GM21390 (cell line): ENCODE results near the gene AGBL4.

Source experiments
- ATAC-seq: cut with Tn5 transposase; IDR thresholded peaks from one replicate; pipeline ENCODE4 v1.9.1; 2021; ENCODE audit not compliant: unreplicated experiment

AGBL4 gene

DNA sequence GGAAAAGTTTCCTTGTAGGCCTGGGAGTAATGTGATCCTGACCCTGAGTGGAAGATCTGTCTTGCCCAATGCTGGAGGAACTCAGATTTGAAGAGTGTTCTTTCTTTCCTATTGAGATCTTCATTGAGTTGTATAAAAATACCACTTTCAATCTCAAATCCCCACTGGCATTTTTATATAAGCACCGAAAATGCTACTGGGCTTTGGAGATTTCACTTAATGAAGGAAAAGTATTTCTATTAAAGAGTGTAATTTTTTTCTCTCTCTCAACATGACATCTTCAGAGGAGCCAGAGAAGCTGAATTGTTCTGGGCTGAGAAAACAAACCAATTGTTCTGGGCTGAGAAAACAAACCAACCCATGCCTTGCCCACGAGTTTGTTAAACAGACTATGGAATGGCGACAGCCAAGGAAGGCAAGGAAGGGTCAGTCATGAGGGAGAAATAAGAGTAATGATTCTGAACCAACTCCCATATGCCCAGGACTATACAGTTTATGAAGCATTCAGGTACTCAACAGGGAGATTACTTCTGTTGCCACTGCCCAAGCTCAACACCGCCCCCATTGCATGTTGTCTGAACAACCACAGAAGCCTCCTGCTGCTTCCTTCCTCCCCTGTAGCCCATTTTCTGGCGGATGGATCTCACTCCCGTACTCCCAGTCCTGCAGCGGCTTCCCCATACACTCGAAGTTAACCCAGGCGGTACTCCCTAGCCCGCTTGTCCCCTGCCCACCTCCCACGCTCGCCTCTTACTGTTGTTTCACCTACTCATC lies 1350.2 kb downstream of the AGBL4 start:
- ATAC-seq: no peak

DNA sequence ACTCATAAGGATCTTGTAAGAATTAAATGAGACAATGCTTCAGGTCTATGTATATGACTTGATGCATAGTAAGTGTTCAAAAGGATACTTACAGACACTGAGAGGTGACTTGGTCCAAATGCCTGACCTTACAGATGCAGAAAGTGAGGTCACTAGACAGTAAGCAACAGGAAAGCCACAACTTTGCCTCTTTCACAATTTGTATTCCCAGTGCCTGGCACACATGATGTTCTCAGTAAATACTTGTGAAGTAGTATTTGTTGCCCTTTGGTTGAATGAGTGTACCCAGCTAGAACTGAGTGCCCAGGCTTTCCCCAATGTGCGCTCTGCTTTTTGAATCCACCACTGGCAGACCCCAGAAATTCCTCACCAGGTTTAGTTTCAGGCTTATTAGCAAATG lies 1352.2 kb downstream of the AGBL4 start:
- no peak for ATAC-seq

DNA sequence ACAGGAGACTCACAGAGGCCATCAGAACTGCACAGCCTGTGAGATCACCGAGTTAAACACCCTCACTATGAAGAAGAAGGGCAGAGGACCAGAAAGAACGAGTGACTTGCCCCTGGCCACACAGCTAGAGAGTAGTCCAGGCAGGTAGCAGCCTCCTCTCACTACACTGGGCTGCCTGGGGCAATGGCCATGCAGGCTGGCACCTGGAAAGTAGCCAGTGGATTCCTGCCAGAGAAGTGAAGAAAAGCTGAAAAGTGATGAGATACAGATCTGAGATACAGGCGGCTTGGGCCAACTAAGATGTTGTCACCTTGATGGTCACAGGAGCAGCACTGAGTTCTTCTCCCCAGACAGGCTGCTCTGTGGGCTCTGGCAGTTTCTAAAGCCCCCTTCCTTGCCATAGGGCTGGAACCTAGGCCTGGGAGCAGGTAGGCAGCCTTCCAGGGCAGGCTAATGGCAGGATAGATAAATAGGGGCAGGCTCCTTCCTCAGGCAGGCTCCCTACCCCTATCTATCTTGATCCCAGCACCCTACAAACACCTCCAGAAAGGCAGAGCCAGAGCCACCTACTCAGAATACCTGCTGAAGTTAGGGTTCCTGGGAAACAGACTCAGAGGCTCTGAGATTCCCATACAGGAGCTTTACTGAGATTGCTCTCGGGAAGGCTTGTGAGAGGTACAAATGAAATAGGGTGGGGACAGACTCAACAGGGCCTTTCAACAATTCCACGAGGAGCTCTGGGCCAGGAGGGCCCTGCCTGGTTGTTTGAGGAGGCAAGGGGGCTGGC lies 1353.3 kb downstream of the AGBL4 start:
- no peak for ATAC-seq

DNA sequence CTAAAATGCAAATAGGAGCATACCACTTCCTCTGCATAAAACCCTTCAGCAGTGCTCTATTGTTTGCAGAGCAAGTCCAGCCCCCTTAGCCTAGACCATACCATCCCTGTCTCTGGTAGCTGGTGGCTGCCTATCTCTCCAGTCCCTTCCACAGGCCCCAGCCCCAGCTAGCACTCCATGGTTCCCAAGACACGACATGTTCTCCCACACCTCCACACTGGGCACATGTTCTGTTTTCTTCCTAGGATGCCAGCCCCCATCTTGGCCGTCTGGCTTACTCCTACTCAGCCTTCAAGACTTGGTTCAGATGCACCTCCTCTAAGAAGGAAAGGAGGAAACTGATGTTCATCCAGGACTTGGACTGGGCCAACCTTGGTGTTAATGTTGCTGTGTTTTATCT lies 1355.4 kb downstream of the AGBL4 start:
- ATAC-seq: no peak

DNA sequence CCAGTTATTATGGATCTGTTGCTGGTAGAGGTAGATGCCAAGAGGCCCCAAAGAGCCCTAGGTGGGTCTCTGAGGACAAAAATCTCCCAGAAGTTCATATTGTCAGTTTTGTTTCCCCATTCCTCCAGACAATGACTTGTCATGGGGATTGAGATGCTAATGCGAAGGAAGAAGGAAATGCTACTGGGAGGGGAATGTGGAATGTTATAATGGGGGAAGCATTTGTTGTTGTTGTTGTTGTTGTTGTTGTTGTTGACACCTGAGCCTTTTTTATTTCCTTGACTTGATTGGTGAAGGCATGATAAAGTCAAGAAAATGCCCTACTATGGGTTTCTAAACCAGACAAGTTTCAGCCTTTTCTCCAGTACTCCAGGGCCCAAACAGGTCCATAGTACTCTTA lies 1356.0 kb downstream of the AGBL4 start:
- no peak for ATAC-seq

DNA sequence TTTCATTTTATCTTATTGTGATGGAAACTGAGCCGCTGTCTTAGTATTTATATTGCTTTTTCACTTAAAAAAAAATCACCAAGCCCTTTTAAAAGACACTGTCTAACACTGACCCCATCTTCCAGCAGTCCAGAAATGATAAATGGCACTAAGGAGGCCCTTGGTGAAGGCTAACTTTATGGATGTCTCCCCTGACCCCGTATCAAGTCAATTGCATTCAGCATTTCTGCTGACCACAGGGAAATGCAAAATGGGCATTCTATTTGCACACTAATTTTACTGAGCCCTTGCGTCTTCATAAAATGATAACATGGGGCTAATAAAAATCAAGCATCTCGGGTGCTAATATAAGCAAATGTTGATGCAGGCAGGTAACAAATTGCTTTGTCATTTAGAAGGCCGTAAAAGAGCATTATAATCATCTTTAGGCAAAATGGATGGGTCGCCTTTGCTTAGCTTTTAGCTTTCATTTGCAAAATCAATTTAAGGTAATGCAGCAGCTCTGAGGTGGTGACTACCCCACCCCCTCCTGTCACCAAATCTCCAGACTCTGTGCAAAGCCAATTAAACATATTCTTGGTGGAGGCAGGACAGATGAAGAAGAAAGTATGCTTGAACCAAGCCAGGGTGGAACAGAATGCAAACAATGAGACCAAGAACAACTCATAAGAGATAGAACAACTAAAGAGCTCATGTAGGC lies 1357.9 kb downstream of the AGBL4 start:
- no peak for ATAC-seq

DNA sequence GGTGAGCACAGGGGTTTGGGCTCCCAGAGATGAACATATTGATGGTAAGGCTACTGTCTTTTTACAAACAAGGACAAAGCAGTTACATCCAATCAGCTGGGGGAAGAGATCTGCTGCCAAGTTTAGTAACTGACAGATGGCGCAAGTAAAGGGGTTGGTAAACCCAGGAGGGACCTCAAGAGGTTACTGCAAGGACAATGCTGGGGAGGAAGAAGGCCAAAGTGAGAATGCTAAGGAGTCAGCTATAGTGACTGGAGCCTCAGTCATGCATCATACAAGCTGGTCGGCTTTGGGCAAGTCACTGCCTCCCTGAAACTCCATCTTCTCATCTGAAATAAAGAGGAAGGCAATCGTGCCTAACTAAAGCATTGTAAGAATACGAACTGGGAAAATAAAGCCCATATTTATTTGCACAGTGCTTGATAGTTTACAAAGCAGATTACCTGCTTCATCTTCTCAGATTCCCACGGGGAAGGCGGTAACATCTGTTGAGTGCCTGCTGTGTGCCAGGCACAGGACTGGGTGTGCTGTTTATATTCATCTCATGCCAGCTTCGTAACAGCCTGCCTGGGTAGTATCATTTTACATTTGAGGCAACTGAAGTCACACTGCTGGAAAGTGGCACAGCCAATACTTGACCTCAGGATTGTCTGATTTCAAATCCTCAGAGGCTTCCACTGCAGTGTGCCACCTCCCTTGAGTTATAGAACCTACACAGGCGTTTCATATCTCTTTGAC lies 1361.9 kb downstream of the AGBL4 start:
- no peak for ATAC-seq

DNA sequence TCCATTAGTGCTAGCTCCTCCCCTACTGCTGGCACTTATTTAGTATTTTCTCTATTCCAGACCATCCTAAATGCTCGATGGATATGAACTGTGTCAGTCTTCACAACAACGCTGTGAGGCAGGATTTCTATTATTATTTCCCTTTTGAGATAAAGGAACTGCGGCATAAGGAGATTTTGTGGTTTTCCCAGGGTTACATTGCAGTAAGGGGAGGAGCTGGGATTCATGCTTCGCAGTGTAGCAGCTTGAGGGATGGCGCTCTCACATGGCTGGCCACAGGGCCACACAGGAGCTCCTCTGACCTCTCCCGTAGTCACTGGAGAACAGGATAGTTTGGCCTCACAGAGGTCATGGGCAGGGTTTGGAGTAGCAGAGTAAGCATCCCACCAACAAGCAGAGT lies 1364.0 kb downstream of the AGBL4 start:
- no peak for ATAC-seq

DNA sequence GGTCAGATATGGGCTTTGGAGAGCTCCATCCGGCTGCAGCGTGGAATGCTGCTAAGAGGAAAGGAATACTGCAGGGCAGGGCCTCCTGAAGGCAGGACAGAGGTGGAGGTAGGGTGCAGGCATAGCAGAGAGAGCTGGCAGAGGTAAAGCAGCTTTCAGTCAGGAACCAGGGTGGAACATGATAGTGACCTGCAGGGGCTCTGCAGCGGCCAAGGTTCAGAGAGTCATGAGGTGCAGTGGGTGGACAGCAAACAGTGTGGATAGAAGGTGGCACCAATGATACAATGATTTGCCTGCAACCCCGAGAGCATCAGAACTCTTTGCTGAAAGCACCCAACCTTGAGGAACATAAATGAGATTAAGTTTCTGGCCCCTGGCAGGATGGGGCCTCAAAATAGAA lies 1366.3 kb downstream of the AGBL4 start:
- no peak for ATAC-seq

DNA sequence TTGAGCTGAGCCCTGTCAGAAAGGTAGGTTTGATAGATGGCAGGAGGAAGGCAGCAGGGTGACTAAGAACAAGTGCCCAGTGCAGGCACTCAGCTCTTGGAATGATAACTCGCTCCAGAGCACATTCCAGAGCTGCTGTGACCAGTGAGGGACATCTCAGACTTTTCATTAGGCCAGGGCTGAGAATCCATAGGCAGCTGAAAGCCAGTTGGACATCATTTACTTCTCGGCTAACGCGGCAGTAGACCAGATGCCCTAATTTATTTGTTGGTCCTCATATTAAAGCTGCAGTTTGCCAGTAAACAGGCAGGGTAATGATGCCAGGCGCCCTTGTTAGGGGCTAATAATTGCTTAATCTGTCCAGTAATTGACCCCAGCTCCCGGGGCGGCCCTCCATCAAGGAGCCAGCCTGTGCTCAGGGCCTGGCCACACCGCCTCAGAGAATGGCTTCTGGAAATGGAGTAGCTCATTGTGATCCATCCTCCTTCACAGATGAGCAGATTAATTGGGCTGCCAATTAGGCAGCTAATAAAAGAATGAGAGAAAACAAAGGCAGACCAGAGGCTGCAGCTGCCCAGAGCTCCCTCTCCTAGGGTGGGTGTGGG lies 1369.0 kb downstream of the AGBL4 start:
- no peak for ATAC-seq

DNA sequence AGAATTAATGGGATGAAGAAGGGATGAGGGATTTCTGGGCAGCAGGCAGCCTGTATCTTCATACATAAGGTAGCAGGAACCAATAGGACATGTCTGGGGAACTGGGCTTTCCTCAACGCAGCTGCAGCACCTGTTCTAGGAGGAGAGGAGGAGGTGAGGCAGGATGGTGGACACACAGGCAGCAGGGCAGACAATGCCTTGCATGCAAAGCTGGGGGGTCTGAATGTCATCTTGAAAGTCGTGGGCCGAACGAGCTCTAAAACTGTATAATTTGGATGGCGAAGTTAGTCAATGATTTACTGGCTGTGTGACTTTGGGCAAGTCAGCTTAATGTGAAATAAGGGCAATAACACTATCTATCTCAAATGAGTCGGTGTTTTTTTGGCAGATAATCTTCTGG lies 1371.4 kb downstream of the AGBL4 start:
- no peak for ATAC-seq

DNA sequence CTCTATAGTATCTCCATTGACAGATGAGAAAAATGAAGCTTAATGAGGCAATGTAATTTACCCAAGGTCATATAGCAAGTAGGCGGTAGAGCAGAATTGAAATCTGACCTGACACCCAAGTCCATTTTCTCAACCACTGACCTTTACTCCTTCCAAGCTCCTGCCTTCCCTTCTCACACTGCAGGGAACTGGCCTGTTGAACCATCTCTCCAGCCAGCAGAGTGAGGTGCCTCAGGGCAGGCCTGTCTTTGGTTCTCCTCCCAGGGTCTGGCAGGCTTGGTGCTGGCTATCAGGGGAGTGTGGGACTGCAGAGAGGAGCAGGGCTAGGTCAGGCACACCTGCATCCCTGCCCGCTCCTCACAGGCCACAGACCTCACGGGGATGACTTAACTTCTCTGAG lies 1373.9 kb downstream of the AGBL4 start:
- ATAC-seq: no peak

DNA sequence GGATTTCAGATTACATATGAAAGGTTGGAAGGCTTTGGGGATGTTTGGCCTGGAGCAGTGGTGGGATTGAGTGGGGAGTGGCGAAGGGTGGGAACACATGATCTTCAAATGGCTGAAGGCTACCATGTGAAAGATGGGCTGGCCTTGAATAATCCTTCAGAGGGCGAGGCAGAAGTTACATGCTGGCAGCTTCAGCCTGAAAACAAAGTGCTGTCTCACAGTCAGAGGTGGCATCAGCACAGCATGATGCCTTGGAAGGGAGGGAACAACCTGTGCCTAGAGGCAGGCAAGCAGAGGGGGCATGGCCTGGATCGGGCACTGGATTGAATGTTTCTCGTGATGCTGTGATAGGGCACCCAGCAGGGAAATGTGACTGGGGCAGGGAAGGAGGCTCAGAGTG lies 1377.9 kb downstream of the AGBL4 start:
- ATAC-seq: no peak

DNA sequence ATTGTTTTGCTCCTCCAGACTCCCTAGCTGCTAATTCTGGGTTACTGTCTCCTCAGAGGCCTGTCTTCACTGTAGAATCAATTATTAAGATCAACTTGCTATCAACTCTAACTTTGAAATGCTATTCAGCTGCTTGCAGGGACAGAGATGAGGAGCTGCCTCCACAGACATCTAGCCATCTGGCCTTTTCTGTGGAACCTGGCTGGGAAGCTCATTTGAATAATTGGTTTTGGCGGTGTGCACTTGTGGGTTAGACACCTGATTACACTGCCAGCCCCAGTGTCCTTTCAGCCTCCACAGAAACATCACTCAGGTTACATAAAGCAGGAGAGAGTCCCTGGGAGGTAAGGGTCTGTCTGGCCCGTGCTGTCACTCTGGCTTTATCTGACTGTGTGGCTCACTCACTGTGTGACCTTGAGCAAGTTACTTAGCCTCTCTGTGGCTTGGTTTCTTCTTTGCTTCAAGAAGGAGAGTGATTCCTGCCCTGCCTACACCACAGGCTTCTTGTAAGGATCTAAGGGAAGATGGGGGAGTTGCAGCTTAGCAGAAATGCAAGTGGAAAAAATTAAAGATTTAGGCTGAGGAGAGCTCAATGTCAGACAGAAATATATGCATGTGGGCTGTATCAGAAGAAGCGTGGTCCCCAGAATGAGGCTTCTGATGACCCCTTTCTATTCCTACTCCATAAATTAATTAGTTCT lies 1378.7 kb downstream of the AGBL4 start:
- no peak for ATAC-seq

DNA sequence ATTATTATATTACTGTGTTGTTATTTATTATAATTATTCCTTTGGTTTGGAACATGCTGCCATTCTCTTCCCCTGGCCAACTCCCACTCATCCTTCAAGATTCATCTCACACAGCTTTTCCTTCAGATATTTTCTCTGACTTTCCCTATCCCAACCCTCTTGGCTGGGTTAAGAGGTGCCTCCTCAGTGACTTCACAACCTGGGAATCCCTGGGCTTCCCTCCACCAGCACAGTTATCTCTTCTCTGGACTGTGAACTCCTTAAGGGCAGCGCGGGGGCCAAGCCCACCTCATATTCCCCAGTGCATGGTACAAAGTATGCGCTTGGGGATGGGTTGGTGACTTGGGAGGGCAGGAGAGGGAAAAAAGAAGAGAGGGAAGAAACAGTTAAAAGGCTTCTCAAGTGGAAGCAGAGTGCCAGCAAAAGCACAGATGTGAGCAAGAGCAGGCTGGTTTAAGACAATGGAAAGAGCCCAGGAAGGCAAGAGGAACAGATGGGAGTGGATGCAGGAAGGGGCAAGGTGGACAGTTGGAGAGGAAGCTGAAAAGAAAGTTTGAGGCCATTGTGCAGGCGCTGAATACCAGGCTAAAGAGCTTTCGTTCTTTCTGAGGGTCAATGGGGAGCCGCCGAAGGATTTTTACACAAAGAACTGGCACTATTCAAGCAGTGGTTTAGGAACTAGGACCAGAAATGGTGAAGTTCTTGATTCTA lies 1379.4 kb downstream of the AGBL4 start:
- no peak for ATAC-seq

DNA sequence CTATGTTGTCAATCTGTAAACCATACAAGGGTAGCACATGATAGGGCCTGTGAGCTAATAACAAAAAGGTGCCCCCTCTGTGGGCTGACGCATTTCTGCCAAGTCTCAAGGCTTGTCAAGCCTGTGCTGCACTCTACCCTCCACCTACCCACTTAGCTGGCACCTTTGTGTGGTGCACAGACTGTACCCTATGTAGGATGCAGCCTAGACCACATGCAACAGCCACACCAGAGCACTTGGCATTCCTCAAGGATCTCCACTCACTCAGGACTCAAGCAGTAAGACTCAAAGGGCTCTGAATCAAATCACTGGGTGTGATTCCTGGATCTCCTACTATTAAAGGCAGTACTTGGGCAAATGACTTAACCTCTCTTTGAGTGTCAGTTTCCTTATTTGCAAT lies 1380.6 kb downstream of the AGBL4 start:
- no peak for ATAC-seq

DNA sequence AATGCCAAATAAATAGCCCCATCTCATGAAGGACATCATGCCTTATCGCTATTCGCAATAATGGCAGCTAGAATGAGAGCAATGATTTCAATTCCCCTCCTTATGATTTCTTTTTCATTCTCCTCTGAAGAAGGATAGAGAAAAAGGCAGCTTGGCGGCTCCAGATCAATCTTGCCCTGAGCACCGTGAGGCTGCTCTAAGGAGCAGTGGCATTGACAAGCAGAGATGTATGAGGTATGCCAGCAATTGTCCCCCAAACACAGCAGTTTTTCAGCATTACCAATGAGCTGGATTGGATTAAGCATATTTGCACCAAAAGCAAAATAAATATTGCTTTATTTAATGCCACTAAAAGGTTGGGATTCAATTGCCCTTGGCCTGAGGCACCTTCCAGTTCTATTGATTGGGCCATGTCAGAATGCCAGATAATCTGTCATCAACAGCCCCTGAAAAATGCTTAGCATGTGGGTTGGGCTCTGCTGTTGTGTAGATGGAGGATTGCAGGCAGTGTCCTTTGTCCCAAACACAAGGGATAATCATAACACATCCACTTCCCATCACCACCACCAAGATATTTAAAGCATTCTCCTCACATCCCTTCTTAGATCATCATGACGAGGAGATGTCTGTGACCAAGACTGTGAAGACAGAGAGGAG lies 1382.8 kb downstream of the AGBL4 start:
- ATAC-seq: no peak

DNA sequence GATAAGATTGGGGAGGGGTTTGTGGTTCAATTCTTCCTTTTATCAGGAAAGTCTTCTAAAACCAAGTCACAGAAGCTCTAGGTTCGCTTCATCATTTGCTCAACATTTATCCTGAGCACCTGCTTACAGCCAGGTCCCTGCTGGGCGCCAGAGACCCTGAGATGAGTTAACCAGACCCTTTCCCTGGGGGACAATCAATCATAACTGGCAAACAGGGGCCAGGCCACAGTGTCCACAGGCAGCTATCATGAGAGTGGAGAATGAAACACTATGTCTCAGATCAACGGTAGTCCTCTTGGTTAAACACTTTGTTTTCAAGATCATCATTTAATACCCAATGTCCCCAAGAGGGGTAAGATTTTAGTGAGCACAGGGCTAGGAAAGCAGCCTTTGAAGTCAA lies 1393.9 kb downstream of the AGBL4 start:
- ATAC-seq: no peak

DNA sequence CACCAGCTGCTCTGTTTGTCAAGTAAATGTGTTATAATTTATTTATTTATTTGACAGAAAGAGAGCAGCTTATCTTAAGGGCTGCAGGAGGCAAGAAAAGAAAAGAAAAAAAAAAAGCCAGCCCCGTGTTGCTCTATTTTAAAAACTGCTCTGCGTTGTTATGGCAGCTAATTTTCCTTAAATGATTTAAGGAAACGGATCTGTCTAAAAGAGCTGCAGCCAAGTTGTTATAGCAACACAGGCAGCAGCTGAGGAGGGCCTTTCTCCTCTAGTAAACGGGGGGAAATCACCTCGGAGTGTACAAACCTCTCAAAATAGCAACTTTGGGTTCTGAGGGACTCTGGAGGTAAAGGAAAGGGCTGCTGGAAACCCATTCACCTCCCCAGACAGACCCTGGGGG lies 1396.3 kb downstream of the AGBL4 start:
- no peak for ATAC-seq
